Measurements from ENCODE around the gene SLC25A28.

GRCh38 chr10:99582255-99582770 is 37.9 kb downstream of the SLC25A28 start:
- TF ChIP-seq CTCF (IDR thresholded peaks at IDR 0.05), result no peak
- no peak for TF ChIP-seq POLR2AphosphoS5 (IDR thresholded peaks at IDR 0.05; ENCODE audit: low read depth, low read length)
- no peak for TF ChIP-seq SIN3A (IDR thresholded peaks at IDR 0.05; ENCODE audit: borderline replicate concordance, insufficient read depth, low read depth, low read length)

Data from Panc1 (cell line).